ENCODE measurements around the gene ADM2. TPM values are rescaled to one million over a fixed set of nuclear protein-coding genes. Genes with fewer than 3 reads are reported as not detected.
A peak's percentile ranks its signal among the peaks of the same experiment; 100 is the strongest.

The ADM2 gene
- total and polyA plus RNA-seq, 2 of the 13 experiments (the other 11 are each of a cell fraction or from before 2014, with no cell fraction given), result 1.2 to 3.0 TPM

DNA sequence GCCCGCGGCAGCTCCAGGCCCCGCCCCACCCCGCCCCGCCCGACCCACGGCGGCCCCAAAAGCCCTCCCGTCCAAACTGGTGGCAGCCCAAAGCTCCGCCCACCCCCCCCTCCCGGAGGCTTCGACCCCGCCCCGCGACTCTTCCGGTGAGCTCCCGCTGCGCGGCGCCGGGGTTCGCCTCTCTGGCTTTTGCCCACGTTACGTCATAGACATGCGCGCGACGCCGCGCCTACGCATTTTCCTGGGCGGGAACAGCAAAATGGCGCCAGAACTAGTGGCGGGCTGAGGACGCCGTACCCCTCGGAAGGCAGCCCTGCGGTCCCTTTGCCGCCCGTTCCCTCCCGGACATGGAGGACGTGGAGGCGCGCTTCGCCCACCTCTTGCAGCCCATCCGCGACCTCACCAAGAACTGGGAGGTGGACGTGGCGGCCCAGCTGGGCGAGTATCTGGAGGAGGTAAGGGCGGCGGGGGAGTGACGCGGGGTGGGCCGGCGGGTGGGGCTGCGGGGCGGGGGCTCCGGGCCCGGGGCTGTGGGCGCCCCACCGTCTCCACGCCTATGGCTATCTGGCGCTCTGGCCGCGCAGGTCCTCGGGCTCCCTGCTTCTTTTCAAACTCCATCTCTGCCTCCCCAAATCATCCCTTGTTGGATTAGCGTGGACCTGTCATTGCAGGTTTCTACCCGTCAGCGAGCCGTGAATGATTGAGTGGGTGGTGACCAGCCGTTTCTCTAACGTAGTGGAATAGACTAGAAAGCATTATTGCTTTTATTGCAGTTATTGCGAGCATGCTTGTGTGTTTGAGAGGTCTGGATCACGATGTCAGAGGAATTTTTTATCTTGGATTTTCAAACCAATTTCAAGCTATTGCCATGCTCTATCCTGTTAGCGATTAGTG lies 26.9 kb downstream of the ADM2 start, which contains the start of gene NCAPH2 (continued):
- TF ChIP-seq, protein P1, sequence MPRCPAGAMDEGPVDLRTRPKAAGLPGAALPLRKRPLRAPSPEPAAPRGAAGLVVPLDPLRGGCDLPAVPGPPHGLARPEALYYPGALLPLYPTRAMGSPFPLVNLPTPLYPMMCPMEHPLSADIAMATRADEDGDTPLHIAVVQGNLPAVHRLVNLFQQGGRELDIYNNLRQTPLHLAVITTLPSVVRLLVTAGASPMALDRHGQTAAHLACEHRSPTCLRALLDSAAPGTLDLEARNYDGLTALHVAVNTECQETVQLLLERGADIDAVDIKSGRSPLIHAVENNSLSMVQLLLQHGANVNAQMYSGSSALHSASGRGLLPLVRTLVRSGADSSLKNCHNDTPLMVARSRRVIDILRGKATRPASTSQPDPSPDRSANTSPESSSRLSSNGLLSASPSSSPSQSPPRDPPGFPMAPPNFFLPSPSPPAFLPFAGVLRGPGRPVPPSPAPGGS (CRISPR knock-in tag; IDR thresholded peaks at IDR 0.05), result no peak
- TF ChIP-seq MED8 (CRISPR knock-in tag; IDR thresholded peaks at IDR 0.05; ENCODE audit: insufficient replicate concordance) (peak; percentile 60), JUNB (CRISPR knock-in tag; IDR thresholded peaks at IDR 0.05; ENCODE audit: borderline replicate concordance) (no peak), ZNF274 (CRISPR knock-in tag; IDR thresholded peaks at IDR 0.05) (no peak), ZNF772 (CRISPR knock-in tag; IDR thresholded peaks at IDR 0.05) (no peak; the same call in 1 of the 2 replicates), FOXM1 (CRISPR knock-in tag; IDR thresholded peaks at IDR 0.05) (no peak), NPAS2 (CRISPR knock-in tag; IDR thresholded peaks at IDR 0.05; ENCODE audit: borderline replicate concordance) (no peak), ZNF335 (CRISPR knock-in tag; IDR thresholded peaks at IDR 0.05) (no peak), RFX1 (IDR thresholded peaks at IDR 0.05) (no peak), ZNF564 (CRISPR knock-in tag; IDR thresholded peaks at IDR 0.05) (no peak), RFX3 (CRISPR knock-in tag; IDR thresholded peaks at IDR 0.05) (no peak), ZNF354B (CRISPR knock-in tag; IDR thresholded peaks at IDR 0.05) (no peak), GFI1 (CRISPR knock-in tag; IDR thresholded peaks at IDR 0.05; ENCODE audit: borderline replicate concordance) (no peak), U2AF2 (IDR thresholded peaks at IDR 0.05; ENCODE audit: low read depth, low read length) (no peak), HDAC6 (IDR thresholded peaks at IDR 0.05; ENCODE audit: low read depth, low read length) (no peak), RCOR2 (CRISPR knock-in tag; IDR thresholded peaks at IDR 0.05) (no peak), ZNF264 (CRISPR knock-in tag; IDR thresholded peaks at IDR 0.05) (peak; percentile 30; the same call in 1 of the 2 replicates), CBX1 (IDR thresholded peaks at IDR 0.05; ENCODE audit: low read depth) (no peak), PHB2 (IDR thresholded peaks at IDR 0.05; ENCODE audit: partially characterized antibody) (no peak), ZMYM4 (CRISPR knock-in tag; IDR thresholded peaks at IDR 0.05) (peak; percentile 65)
- TF ChIP-seq, protein P2, sequence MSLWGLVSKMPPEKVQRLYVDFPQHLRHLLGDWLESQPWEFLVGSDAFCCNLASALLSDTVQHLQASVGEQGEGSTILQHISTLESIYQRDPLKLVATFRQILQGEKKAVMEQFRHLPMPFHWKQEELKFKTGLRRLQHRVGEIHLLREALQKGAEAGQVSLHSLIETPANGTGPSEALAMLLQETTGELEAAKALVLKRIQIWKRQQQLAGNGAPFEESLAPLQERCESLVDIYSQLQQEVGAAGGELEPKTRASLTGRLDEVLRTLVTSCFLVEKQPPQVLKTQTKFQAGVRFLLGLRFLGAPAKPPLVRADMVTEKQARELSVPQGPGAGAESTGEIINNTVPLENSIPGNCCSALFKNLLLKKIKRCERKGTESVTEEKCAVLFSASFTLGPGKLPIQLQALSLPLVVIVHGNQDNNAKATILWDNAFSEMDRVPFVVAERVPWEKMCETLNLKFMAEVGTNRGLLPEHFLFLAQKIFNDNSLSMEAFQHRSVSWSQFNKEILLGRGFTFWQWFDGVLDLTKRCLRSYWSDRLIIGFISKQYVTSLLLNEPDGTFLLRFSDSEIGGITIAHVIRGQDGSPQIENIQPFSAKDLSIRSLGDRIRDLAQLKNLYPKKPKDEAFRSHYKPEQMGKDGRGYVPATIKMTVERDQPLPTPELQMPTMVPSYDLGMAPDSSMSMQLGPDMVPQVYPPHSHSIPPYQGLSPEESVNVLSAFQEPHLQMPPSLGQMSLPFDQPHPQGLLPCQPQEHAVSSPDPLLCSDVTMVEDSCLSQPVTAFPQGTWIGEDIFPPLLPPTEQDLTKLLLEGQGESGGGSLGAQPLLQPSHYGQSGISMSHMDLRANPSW (CRISPR knock-in tag; IDR thresholded peaks at IDR 0.05; ENCODE audit: borderline replicate concordance), result no peak
- TF ChIP-seq, protein P3, sequence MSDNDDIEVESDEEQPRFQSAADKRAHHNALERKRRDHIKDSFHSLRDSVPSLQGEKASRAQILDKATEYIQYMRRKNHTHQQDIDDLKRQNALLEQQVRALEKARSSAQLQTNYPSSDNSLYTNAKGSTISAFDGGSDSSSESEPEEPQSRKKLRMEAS (IDR thresholded peaks at IDR 0.05), result peak; percentile 74
- TF ChIP-seq, protein P4, sequence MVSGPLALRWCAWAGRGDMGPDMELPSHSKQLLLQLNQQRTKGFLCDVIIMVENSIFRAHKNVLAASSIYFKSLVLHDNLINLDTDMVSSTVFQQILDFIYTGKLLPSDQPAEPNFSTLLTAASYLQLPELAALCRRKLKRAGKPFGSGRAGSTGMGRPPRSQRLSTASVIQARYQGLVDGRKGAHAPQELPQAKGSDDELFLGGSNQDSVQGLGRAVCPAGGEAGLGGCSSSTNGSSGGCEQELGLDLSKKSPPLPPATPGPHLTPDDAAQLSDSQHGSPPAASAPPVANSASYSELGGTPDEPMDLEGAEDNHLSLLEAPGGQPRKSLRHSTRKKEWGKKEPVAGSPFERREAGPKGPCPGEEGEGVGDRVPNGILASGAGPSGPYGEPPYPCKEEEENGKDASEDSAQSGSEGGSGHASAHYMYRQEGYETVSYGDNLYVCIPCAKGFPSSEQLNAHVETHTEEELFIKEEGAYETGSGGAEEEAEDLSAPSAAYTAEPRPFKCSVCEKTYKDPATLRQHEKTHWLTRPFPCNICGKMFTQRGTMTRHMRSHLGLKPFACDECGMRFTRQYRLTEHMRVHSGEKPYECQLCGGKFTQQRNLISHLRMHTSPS (CRISPR knock-in tag; IDR thresholded peaks at IDR 0.05; ENCODE audit: low read depth), result no peak
- TF ChIP-seq, protein P5, sequence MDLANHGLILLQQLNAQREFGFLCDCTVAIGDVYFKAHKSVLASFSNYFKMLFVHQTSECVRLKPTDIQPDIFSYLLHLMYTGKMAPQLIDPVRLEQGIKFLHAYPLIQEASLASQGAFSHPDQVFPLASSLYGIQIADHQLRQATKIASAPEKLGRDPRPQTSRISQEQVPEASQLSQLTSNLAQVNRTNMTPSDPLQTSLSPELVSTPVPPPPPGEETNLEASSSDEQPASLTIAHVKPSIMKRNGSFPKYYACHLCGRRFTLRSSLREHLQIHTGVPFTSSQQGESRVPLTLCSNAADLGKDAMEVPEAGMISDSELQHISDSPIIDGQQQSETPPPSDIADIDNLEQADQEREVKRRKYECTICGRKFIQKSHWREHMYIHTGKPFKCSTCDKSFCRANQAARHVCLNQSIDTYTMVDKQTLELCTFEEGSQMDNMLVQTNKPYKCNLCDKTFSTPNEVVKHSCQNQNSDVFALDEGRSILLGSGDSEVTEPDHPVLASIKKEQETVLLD (CRISPR knock-in tag; IDR thresholded peaks at IDR 0.05; ENCODE audit: low read depth), result peak; percentile 90

All from HepG2 (cell line).